ENCODE data around the gene PLPPR3.

Gene PLPPR3

DNA sequence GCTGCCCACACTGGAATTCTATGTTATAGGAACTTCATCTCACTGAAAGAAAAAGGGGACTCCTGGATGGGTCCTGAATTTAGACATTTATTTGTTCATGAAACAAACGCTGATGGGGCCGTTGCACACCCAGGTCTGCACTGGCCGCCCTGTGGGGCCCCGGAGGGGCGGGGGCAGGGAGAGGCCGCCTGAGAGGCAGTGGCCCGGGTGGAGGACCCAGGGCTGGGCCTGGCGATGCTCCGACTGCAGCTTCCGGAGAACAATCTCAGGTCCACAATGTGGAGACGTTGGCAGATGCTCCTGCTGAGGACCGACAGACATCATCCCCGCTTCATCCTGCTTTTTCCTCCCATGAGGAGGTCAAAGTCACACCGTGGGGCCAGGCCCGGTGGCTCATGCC lies 40.8 kb downstream of the PLPPR3 start:
- no peak for ATAC-seq

DNA sequence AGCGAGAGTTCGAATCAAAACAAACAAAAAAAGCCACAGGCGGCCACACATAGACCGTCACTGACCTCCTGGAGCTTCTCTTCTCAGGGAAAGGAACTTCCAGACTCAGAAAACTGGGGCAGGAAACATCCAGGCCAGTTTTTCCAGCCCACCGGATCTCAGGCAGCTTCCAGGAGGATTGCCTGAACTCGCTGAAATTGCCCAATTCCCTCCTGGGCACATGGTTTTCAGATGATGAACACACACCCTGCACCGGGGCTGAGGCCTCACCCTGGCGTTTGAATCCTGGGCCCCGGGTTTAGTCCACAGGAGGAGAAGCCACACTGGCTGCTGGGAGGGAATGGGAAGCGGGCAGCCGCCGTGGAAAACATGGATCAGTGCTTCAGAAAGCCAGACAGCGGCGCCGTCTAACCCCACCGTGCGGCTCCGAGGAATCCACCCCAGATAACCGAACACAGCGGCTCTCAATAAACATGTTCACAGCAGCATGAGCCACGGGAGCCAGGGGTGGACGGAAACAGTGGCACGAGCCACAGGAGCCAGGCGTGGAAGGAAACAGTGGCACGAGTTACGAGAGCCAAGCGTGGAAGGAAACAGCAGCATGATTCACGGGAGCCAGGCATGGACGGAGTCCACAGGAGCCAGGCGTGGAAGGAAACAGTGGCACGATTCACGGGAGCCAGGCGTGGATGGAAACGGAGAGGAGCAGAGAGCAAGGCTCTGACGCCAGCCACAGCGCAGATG lies 42.7 kb downstream of the PLPPR3 start:
- TF ChIP-seq ZC3H10 (CRISPR knock-in tag; IDR thresholded peaks at IDR 0.05) (no peak), TOX (CRISPR knock-in tag; IDR thresholded peaks at IDR 0.05; ENCODE audit: borderline replicate concordance) (no peak), ZFP3 (CRISPR knock-in tag; IDR thresholded peaks at IDR 0.05) (no peak), ARNTL (CRISPR knock-in tag; IDR thresholded peaks at IDR 0.05; ENCODE audit: borderline replicate concordance, low read depth) (no peak), SNAI2 (CRISPR knock-in tag; IDR thresholded peaks at IDR 0.05) (no peak), ESRRG (CRISPR knock-in tag; IDR thresholded peaks at IDR 0.05) (no peak), ZNF70 (CRISPR knock-in tag; IDR thresholded peaks at IDR 0.05) (no peak), TCF4 (CRISPR knock-in tag; IDR thresholded peaks at IDR 0.05; ENCODE audit: borderline replicate concordance) (no peak), CSDC2 (CRISPR knock-in tag; IDR thresholded peaks at IDR 0.05) (no peak)
- TF ChIP-seq, protein P1, sequence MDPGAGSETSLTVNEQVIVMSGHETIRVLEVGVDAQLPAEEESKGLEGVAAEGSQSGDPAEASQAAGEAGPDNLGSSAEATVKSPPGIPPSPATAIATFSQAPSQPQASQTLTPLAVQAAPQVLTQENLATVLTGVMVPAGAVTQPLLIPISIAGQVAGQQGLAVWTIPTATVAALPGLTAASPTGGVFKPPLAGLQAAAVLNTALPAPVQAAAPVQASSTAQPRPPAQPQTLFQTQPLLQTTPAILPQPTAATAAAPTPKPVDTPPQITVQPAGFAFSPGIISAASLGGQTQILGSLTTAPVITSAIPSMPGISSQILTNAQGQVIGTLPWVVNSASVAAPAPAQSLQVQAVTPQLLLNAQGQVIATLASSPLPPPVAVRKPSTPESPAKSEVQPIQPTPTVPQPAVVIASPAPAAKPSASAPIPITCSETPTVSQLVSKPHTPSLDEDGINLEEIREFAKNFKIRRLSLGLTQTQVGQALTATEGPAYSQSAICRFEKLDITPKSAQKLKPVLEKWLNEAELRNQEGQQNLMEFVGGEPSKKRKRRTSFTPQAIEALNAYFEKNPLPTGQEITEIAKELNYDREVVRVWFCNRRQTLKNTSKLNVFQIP (CRISPR knock-in tag; IDR thresholded peaks at IDR 0.05; ENCODE audit: borderline replicate concordance, low read depth), result no peak
- TF ChIP-seq, protein P2, sequence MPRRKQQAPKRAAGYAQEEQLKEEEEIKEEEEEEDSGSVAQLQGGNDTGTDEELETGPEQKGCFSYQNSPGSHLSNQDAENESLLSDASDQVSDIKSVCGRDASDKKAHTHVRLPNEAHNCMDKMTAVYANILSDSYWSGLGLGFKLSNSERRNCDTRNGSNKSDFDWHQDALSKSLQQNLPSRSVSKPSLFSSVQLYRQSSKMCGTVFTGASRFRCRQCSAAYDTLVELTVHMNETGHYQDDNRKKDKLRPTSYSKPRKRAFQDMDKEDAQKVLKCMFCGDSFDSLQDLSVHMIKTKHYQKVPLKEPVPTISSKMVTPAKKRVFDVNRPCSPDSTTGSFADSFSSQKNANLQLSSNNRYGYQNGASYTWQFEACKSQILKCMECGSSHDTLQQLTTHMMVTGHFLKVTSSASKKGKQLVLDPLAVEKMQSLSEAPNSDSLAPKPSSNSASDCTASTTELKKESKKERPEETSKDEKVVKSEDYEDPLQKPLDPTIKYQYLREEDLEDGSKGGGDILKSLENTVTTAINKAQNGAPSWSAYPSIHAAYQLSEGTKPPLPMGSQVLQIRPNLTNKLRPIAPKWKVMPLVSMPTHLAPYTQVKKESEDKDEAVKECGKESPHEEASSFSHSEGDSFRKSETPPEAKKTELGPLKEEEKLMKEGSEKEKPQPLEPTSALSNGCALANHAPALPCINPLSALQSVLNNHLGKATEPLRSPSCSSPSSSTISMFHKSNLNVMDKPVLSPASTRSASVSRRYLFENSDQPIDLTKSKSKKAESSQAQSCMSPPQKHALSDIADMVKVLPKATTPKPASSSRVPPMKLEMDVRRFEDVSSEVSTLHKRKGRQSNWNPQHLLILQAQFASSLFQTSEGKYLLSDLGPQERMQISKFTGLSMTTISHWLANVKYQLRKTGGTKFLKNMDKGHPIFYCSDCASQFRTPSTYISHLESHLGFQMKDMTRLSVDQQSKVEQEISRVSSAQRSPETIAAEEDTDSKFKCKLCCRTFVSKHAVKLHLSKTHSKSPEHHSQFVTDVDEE (CRISPR knock-in tag; IDR thresholded peaks at IDR 0.05), result no peak
- TF ChIP-seq, protein P3, sequence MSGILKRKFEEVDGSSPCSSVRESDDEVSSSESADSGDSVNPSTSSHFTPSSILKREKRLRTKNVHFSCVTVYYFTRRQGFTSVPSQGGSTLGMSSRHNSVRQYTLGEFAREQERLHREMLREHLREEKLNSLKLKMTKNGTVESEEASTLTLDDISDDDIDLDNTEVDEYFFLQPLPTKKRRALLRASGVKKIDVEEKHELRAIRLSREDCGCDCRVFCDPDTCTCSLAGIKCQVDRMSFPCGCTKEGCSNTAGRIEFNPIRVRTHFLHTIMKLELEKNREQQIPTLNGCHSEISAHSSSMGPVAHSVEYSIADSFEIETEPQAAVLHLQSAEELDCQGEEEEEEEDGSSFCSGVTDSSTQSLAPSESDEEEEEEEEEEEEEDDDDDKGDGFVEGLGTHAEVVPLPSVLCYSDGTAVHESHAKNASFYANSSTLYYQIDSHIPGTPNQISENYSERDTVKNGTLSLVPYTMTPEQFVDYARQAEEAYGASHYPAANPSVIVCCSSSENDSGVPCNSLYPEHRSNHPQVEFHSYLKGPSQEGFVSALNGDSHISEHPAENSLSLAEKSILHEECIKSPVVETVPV (CRISPR knock-in tag; IDR thresholded peaks at IDR 0.05), result no peak

More for the DNA sequence above, 40.8 kb downstream of the PLPPR3 start:
- TF ChIP-seq ESRRG (CRISPR knock-in tag; IDR thresholded peaks at IDR 0.05) (no peak), ZNF8 (CRISPR knock-in tag; IDR thresholded peaks at IDR 0.05) (no peak), ZNF70 (CRISPR knock-in tag; IDR thresholded peaks at IDR 0.05) (no peak), ZC3H10 (CRISPR knock-in tag; IDR thresholded peaks at IDR 0.05) (no peak), BACH2 (CRISPR knock-in tag; IDR thresholded peaks at IDR 0.05; ENCODE audit: borderline replicate concordance) (no peak)
- TF ChIP-seq, protein P4, sequence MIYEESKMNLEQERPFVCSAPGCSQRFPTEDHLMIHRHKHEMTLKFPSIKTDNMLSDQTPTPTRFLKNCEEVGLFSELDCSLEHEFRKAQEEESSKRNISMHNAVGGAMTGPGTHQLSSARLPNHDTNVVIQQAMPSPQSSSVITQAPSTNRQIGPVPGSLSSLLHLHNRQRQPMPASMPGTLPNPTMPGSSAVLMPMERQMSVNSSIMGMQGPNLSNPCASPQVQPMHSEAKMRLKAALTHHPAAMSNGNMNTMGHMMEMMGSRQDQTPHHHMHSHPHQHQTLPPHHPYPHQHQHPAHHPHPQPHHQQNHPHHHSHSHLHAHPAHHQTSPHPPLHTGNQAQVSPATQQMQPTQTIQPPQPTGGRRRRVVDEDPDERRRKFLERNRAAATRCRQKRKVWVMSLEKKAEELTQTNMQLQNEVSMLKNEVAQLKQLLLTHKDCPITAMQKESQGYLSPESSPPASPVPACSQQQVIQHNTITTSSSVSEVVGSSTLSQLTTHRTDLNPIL (CRISPR knock-in tag; IDR thresholded peaks at IDR 0.05; ENCODE audit: low read depth), result no peak
- TF ChIP-seq, protein P1 (CRISPR knock-in tag; IDR thresholded peaks at IDR 0.05; ENCODE audit: borderline replicate concordance, low read depth), result no peak
- TF ChIP-seq, protein P2 (CRISPR knock-in tag; IDR thresholded peaks at IDR 0.05), result no peak
- TF ChIP-seq, protein P5, sequence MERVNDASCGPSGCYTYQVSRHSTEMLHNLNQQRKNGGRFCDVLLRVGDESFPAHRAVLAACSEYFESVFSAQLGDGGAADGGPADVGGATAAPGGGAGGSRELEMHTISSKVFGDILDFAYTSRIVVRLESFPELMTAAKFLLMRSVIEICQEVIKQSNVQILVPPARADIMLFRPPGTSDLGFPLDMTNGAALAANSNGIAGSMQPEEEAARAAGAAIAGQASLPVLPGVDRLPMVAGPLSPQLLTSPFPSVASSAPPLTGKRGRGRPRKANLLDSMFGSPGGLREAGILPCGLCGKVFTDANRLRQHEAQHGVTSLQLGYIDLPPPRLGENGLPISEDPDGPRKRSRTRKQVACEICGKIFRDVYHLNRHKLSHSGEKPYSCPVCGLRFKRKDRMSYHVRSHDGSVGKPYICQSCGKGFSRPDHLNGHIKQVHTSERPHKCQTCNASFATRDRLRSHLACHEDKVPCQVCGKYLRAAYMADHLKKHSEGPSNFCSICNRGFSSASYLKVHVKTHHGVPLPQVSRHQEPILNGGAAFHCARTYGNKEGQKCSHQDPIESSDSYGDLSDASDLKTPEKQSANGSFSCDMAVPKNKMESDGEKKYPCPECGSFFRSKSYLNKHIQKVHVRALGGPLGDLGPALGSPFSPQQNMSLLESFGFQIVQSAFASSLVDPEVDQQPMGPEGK (CRISPR knock-in tag; IDR thresholded peaks at IDR 0.05; ENCODE audit: borderline replicate concordance), result no peak
- TF ChIP-seq, protein P3 (CRISPR knock-in tag; IDR thresholded peaks at IDR 0.05), result no peak

More for the DNA sequence above, 42.7 kb downstream of the PLPPR3 start:
- peak; percentile 49; the same call in 2 of the 3 replicates for ATAC-seq

Measured in SK-N-SH treated with all-trans-retinoic acid at 6 μM for 48 hours (cell line).